HG03378 (cell line): Measurements from ENCODE around the gene CDKL5.
"Not testable (repeated sequence)": the region's sequence is repeated elsewhere in the genome, so short reads cannot be mapped to it uniquely, and the experiment has no call there.

Experiments used
- ATAC-seq: cut with Tn5 transposase; IDR thresholded peaks from one replicate; pipeline ENCODE4 v1.9.1; 2021; ENCODE audit warnings: mild to moderate bottlenecking, moderate library complexity; ENCODE audit not compliant: unreplicated experiment

CDKL5 gene

GRCh38 chrX:18425199-18426003 is at the start of gene CDKL5:
Gene CDKL5, plus strand, starts transcription at chrX:18425608. Its CDS starts 81,489 bp downstream, at chrX:18507097.
- peak; percentile 86 for ATAC-seq

- ATAC-seq, result no peak
Observed at GRCh38 chrX:18377796-18378195, 47.6 kb upstream of the CDKL5 start.

GRCh38 chrX:18389966-18390365 is 35.4 kb upstream of the CDKL5 start:
- no peak for ATAC-seq

- no peak for ATAC-seq
Observed at GRCh38 chrX:18390941-18391538, 34.4 kb upstream of the CDKL5 start.

- no peak for ATAC-seq
Observed at GRCh38 chrX:18394477-18394876, 30.9 kb upstream of the CDKL5 start.

- ATAC-seq, result no peak
Observed at GRCh38 chrX:18401848-18402213, 23.6 kb upstream of the CDKL5 start.

GRCh38 chrX:18406531-18407266 is 18.7 kb upstream of the CDKL5 start:
- ATAC-seq, result no peak

GRCh38 chrX:18410038-18410437 is 15.4 kb upstream of the CDKL5 start:
- ATAC-seq, result no peak

- ATAC-seq, result no peak
Observed at GRCh38 chrX:18415386-18415785, 10.0 kb upstream of the CDKL5 start.

GRCh38 chrX:18422325-18422724 is 3.1 kb upstream of the CDKL5 start:
- ATAC-seq, result no peak

GRCh38 chrX:18422886-18423285 is 2.5 kb upstream of the CDKL5 start:
- ATAC-seq, result no peak

- ATAC-seq, result peak; percentile 31
Observed at GRCh38 chrX:18424482-18425198, 768 bp upstream of the CDKL5 start.

- ATAC-seq, result no peak
Observed at GRCh38 chrX:18426004-18426320, 554 bp downstream of the CDKL5 start.

- no peak for ATAC-seq
Observed at GRCh38 chrX:18428006-18428405, 2.6 kb downstream of the CDKL5 start.

GRCh38 chrX:18433288-18433687 is 7.9 kb downstream of the CDKL5 start:
- ATAC-seq, result not testable (repeated sequence)

GRCh38 chrX:18434896-18435295 is 9.5 kb downstream of the CDKL5 start:
- ATAC-seq, result no peak

- no peak for ATAC-seq
Observed at GRCh38 chrX:18436017-18436416, 10.6 kb downstream of the CDKL5 start.

- ATAC-seq, result no peak
Observed at GRCh38 chrX:18440835-18441234, 15.4 kb downstream of the CDKL5 start.

GRCh38 chrX:18441780-18442367 is 16.5 kb downstream of the CDKL5 start:
- no peak for ATAC-seq

- no peak for ATAC-seq
Observed at GRCh38 chrX:18448416-18448815, 23.0 kb downstream of the CDKL5 start.

GRCh38 chrX:18449236-18449635 is 23.8 kb downstream of the CDKL5 start:
- ATAC-seq, result no peak
